H1 (cell line): Measurements from ENCODE around the gene RIMBP2. TPM values are rescaled to one million over a fixed set of nuclear protein-coding genes. Genes with fewer than 3 reads are reported as not detected.

Experiments used
- BACH1 ChIP-seq: IDR thresholded peaks from 2 replicates; pipeline ENCODE4 v1.6.1; 2012; ENCODE audit warnings: low read length, improper control_type of control experiment
- CHD1 ChIP-seq: IDR thresholded peaks from 2 replicates; pipeline ENCODE4 v1.6.1; 2012; ENCODE audit warnings: low read depth, low read length, improper control_type of control experiment
- EZH2 ChIP-seq: fragments of 200-600 bp; sonication (generic); IDR thresholded peaks from 2 replicates; pipeline ENCODE4 v1.7.1; 2012; ENCODE audit warnings: low read depth, mild to moderate bottlenecking, moderate library complexity, low read length, inconsistent platforms; ENCODE audit not compliant: severe bottlenecking
- HDAC2 ChIP-seq, 2 experiments: fragments of 300-600 bp in 1 of 2; sonication (generic) in 1 of 2; IDR thresholded peaks; 2 replicates each; pipeline ENCODE4 v1.6.1; 2011 to 2012; ENCODE audit warnings: low read depth in 2 of 2, low read length in 2 of 2, mild to moderate bottlenecking in 2 of 2, moderate library complexity in 2 of 2, borderline replicate concordance in 1 of 2, inconsistent platforms in 1 of 2
- HDAC6 ChIP-seq: IDR thresholded peaks from one replicate; pipeline ENCODE4 v1.7.1; 2012; ENCODE audit warnings: low read depth, mild to moderate bottlenecking, inconsistent platforms, low read length, moderate library complexity
- JUND ChIP-seq: IDR thresholded peaks from 2 replicates; pipeline ENCODE4 v1.6.1; 2011; ENCODE audit warnings: mild to moderate bottlenecking, improper control_type of control experiment, low read length
- KDM1A ChIP-seq: fragments of 200-600, 300-600 bp; sonication (generic); IDR thresholded peaks from 2 replicates; pipeline ENCODE4 v1.7.1; 2016; ENCODE audit warnings: mild to moderate bottlenecking, low read length, borderline replicate concordance
- RAD21 ChIP-seq, 2 experiments: IDR thresholded peaks in 1 of 2; conservative IDR thresholded peaks in 1 of 2; 2 replicates each; pipeline ENCODE4 v1.6.1; 2011; ENCODE audit warnings: low read depth in 2 of 2, low read length in 2 of 2, improper control_type of control experiment in 1 of 2, inconsistent platforms in 1 of 2, mild to moderate bottlenecking in 1 of 2, moderate library complexity in 1 of 2
- SUZ12 ChIP-seq: fragments of 200-600 bp; sonication (generic); IDR thresholded peaks from 2 replicates; pipeline ENCODE4 v1.6.1; 2012; ENCODE audit warnings: mild to moderate bottlenecking, inconsistent platforms, low read length, moderate library complexity, mixed read lengths
- TBP ChIP-seq: IDR thresholded peaks from 2 replicates; pipeline ENCODE4 v1.6.1; 2011; ENCODE audit warnings: low read depth, low read length, improper control_type of control experiment
- ZNF274 ChIP-seq: IDR thresholded peaks from 2 replicates; pipeline ENCODE4 v1.7.0; 2012; ENCODE audit warnings: low read length, borderline replicate concordance; ENCODE audit errors: extremely low read depth
- polyA plus RNA-seq, 7 experiments: library from polyadenylated mRNA; depleted of rRNA in 3 of 7; stranded (reverse) in 5 of 7; unstranded in 2 of 7; fragments of >200 nt in 5 of 7; fragments of 200-250 nt in 2 of 7; gene quantifications; 1 replicate in 5 of 7; 2 replicates in 1 of 7; 4 replicates in 1 of 7; pipeline versions ENCODE4 v1.2.1 to v1.2.3, GENCODE V29; 2011 to 2013; ENCODE audit warnings: missing spikeins in 2 of 7, mixed read lengths in 2 of 7
- total RNA-seq: library from RNA; stranded (reverse); fragmentation: NEBNext Ultra II Directional; extraction: Animal tissue kit (Norgen Biotek cat#: 25700); gene quantifications from 2 replicates; pipeline ENCODE4 v1.2.1, GENCODE V29; 2021
- TF ChIP-seq, protein P1 (sequence below): fragments of 300-600 bp; sonication (generic); IDR thresholded peaks from 2 replicates; pipeline ENCODE4 v1.7.1; 2012; ENCODE audit warnings: low read length, moderate library complexity, mild to moderate bottlenecking, inconsistent platforms; ENCODE audit not compliant: insufficient replicate concordance

The RIMBP2 gene
- total and polyA plus RNA-seq, 2 of the 8 experiments (the other 6 are each of a cell fraction or from before 2014, with no cell fraction given), result 0.18 to 0.65 TPM

DNA sequence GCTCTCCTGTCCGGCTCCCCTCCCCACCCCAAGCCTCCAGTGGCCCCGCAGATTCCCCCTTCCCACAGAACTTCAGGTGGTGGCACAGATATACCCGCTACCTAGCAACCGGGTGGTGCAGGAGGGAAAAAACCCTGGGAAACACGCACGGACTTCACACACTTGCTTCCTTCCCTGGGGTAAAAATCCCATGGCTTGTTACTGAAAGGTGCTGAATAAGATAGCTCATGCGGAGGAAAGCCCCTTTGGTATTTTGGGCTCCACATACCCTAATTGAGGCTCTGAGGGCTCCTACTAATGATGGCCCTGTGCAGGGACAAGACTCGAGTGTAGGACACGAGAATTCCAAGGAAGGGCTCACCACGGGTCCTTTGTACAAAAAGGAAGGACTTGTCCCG is 869 bp upstream of the RIMBP2 start (continued):
- TF ChIP-seq, protein P1, sequence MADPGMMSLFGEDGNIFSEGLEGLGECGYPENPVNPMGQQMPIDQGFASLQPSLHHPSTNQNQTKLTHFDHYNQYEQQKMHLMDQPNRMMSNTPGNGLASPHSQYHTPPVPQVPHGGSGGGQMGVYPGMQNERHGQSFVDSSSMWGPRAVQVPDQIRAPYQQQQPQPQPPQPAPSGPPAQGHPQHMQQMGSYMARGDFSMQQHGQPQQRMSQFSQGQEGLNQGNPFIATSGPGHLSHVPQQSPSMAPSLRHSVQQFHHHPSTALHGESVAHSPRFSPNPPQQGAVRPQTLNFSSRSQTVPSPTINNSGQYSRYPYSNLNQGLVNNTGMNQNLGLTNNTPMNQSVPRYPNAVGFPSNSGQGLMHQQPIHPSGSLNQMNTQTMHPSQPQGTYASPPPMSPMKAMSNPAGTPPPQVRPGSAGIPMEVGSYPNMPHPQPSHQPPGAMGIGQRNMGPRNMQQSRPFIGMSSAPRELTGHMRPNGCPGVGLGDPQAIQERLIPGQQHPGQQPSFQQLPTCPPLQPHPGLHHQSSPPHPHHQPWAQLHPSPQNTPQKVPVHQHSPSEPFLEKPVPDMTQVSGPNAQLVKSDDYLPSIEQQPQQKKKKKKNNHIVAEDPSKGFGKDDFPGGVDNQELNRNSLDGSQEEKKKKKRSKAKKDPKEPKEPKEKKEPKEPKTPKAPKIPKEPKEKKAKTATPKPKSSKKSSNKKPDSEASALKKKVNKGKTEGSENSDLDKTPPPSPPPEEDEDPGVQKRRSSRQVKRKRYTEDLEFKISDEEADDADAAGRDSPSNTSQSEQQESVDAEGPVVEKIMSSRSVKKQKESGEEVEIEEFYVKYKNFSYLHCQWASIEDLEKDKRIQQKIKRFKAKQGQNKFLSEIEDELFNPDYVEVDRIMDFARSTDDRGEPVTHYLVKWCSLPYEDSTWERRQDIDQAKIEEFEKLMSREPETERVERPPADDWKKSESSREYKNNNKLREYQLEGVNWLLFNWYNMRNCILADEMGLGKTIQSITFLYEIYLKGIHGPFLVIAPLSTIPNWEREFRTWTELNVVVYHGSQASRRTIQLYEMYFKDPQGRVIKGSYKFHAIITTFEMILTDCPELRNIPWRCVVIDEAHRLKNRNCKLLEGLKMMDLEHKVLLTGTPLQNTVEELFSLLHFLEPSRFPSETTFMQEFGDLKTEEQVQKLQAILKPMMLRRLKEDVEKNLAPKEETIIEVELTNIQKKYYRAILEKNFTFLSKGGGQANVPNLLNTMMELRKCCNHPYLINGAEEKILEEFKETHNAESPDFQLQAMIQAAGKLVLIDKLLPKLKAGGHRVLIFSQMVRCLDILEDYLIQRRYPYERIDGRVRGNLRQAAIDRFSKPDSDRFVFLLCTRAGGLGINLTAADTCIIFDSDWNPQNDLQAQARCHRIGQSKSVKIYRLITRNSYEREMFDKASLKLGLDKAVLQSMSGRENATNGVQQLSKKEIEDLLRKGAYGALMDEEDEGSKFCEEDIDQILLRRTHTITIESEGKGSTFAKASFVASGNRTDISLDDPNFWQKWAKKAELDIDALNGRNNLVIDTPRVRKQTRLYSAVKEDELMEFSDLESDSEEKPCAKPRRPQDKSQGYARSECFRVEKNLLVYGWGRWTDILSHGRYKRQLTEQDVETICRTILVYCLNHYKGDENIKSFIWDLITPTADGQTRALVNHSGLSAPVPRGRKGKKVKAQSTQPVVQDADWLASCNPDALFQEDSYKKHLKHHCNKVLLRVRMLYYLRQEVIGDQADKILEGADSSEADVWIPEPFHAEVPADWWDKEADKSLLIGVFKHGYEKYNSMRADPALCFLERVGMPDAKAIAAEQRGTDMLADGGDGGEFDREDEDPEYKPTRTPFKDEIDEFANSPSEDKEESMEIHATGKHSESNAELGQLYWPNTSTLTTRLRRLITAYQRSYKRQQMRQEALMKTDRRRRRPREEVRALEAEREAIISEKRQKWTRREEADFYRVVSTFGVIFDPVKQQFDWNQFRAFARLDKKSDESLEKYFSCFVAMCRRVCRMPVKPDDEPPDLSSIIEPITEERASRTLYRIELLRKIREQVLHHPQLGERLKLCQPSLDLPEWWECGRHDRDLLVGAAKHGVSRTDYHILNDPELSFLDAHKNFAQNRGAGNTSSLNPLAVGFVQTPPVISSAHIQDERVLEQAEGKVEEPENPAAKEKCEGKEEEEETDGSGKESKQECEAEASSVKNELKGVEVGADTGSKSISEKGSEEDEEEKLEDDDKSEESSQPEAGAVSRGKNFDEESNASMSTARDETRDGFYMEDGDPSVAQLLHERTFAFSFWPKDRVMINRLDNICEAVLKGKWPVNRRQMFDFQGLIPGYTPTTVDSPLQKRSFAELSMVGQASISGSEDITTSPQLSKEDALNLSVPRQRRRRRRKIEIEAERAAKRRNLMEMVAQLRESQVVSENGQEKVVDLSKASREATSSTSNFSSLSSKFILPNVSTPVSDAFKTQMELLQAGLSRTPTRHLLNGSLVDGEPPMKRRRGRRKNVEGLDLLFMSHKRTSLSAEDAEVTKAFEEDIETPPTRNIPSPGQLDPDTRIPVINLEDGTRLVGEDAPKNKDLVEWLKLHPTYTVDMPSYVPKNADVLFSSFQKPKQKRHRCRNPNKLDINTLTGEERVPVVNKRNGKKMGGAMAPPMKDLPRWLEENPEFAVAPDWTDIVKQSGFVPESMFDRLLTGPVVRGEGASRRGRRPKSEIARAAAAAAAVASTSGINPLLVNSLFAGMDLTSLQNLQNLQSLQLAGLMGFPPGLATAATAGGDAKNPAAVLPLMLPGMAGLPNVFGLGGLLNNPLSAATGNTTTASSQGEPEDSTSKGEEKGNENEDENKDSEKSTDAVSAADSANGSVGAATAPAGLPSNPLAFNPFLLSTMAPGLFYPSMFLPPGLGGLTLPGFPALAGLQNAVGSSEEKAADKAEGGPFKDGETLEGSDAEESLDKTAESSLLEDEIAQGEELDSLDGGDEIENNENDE, result no peak
- TF ChIP-seq HDAC6 (no peak), SUZ12 (no peak), EZH2 (no peak), JUND (no peak), KDM1A (no peak), BACH1 (no peak), RAD21 (IDR thresholded peaks at IDR 0.05 in 1 of 2, conservative IDR thresholded peaks at IDR 0.05 in 1 of 2; ENCODE audit: low read depth in 2 of 2, low read length in 2 of 2) (no peak), HDAC2 (IDR thresholded peaks at IDR 0.05; ENCODE audit: borderline replicate concordance in 1 of 2, low read depth in 2 of 2, low read length in 2 of 2) (no peak), TBP (no peak), CHD1 (no peak), ZNF274 (no peak)
